HG03565 (cell line): ENCODE measurements around the gene ATR.
"Not testable (repeated sequence)": the region's sequence is repeated elsewhere in the genome, so short reads cannot be mapped to it uniquely, and the experiment has no call there.

Source experiments
- ATAC-seq: cut with Tn5 transposase; IDR thresholded peaks from one replicate; pipeline ENCODE4 v1.9.1; 2021; ENCODE audit warnings: mild to moderate bottlenecking, moderate library complexity; ENCODE audit not compliant: unreplicated experiment

Gene ATR

DNA sequence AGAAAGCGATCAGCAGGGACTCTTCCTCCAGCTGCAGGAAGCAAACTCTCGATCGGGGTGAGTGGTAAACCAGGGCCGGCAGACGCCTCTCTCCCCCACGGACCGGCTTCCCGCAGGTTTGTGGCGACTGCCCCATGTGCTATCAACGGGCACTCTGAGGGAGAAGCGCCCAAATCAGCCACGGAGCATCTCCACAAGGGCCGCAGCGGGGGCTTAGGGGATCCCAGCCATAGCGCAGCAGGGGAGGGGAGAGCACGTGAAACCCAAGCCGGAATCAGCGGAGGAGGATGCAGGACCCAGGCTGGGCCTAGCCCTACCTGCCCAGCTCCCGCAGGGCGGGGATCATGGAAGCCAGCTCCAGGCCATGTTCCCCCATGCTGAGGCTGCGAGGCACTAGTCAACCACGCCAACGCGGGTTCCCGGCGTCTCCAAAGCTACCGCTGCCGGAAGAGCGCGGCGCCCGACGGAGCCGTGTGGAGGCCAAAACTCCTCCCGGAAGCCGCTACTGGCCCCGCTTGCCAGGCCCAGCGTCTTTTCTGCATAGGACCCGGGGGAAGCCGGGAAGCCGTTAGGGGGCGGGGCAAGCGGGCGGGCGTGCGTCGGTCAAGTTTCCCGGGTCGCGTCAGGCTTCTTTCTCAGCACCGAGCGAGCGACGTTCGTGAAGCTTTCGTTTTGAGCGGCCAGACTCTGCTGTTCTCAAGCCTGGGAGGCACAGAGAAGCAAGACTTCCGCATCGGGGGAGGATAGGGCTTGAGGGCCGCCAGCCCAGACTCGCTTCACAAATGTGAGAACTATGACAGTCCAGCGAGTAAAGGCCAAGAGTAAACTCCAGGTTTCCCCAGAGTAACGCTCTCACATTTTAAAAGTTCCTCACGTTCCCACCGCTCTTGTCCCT is at the start of gene ATR:
Gene ATR (minus strand): TSS at position 405 of the 895 bp plus-strand sequence. CDS start 29 bp downstream, at position 376.
- peak; percentile 84 for ATAC-seq

DNA sequence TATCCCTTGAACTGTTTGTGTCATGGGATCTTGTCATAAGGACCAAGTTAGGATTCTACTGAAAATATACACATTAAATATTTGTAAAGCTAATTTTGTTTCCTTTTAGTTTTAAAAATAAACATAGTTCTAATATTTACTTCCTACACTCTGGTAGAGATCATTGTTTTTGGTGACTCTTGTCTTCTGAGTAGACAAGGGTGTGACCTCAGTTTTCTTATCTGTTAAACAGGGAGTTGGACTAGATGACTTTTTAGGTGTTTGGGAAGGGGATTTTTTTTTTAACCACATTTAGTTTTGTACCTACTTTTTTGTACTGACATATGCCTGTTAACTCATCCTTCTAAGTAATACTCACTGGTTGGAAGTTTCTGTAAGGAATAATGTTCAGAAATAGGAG is 48.4 kb upstream of the ATR start:
- no peak for ATAC-seq

GRCh38 chr3:142625153-142625440 is 46.6 kb upstream of the ATR start:
- no peak for ATAC-seq

DNA sequence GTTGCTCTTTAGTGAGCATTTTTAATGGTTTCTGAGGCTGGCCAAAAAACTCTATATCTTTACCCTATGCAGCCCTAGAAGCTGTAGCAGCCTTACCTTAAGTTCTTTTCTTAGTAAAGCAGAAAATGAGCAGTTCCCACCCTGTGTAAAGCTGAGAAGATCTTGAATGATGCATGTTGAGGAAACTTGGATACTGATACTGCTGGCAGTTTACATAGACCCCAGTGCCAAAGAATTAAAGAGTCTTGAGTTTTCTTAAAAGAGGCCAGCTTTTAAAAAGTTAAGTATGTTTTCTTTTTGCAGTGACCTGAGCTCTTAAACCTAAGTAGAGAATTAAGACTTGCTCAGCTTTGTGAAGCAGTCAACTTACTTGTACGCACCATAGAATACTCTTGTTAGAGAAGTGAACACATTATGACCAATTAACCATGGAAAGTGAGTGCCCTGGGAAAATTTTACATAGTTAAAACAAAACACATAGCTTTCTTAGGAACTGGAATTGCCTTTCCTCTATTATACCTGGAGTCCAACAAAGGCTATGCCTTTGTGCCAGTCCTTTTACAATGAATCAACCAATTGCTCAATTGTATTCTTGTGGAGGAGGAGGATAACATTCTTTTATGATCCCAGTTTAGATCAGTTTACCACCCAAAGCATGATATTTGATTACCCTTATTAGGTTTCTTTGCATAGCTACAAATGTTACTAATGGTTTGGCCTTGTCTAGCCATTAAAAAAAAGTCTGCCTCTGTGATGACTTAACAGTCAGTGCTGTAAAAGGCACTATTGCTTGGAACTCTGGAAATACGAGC is 46.0 kb upstream of the ATR start:
- no peak for ATAC-seq

GRCh38 chr3:142623194-142623593 is 44.7 kb upstream of the ATR start:
- no peak for ATAC-seq

GRCh38 chr3:142622405-142622804 is 43.9 kb upstream of the ATR start:
- ATAC-seq = no peak

GRCh38 chr3:142618917-142619461 is 40.5 kb upstream of the ATR start:
- no peak for ATAC-seq

DNA sequence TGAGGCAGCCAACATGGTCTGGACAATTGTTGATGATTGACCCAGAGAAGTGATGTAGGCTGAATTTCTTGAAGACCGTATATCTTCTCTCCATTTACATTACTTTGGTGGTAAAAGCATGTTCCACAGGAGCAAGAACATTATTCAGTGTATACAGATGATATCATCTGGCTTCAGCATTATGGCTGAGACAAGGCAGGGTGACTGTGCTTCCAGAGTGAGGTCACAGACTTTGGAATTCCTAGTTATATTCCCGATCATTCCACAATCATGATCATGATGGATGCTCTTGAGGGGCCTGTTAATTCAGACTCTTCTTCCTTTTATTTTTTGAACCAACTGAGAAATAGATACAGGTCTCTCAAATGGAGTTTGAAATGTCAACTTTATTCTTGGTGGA is 36.6 kb upstream of the ATR start:
- no peak for ATAC-seq

DNA sequence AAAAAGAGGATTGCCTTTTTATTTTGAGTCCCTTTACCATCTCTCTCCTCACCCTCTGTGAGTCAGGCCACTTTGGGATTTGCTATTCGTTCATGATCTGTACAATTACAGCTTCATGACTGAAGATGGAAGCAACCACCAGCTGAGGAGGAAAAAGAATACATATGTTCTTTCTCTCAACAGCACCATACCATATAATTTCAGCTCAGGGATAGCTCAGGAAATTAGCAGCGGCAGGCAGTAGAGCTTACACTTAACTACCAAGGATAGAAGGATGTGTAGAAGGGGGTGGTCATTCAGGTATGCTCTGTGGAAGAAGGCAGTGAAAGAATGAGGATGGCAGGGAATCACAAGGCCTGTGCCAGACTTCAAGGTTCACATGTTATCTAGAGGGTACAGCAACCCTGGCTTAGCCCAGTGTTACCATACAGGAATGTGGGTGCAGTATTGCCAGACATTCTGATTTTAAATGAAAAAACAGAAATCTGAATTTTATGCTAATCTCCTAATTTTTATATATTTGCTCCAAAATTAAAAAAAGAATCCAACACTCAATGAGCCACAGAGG is 35.6 kb upstream of the ATR start:
- no peak for ATAC-seq

- no peak for ATAC-seq
Measured at GRCh38 chr3:142613491-142613890, 35.0 kb upstream of the ATR start.

- ATAC-seq = no peak
Measured at GRCh38 chr3:142611206-142611605, 32.7 kb upstream of the ATR start.

DNA sequence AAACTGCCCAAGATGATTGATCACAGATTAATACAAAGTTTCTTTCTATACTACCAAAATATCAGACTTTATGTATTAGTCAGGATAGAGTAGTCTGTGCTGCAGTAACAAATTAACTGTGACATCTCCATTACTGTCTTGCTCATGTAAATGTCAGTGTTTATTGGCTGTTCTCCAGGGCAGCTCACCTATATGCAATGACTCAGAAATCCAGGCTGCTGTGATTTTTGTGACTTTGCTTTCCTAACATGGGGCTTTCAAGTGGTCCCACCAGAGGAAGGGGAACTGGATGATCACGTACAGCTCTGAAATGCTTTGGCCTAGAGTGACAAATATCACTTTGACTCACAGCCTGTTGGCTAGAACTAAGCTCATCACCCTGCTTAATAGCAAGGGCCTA is 30.6 kb upstream of the ATR start:
- ATAC-seq = no peak

GRCh38 chr3:142608631-142609030 is 30.1 kb upstream of the ATR start:
- ATAC-seq = no peak

GRCh38 chr3:142604940-142605339 is 26.4 kb upstream of the ATR start:
- no peak for ATAC-seq

GRCh38 chr3:142603386-142603705 is 24.8 kb upstream of the ATR start:
- not testable (repeated sequence) for ATAC-seq

DNA sequence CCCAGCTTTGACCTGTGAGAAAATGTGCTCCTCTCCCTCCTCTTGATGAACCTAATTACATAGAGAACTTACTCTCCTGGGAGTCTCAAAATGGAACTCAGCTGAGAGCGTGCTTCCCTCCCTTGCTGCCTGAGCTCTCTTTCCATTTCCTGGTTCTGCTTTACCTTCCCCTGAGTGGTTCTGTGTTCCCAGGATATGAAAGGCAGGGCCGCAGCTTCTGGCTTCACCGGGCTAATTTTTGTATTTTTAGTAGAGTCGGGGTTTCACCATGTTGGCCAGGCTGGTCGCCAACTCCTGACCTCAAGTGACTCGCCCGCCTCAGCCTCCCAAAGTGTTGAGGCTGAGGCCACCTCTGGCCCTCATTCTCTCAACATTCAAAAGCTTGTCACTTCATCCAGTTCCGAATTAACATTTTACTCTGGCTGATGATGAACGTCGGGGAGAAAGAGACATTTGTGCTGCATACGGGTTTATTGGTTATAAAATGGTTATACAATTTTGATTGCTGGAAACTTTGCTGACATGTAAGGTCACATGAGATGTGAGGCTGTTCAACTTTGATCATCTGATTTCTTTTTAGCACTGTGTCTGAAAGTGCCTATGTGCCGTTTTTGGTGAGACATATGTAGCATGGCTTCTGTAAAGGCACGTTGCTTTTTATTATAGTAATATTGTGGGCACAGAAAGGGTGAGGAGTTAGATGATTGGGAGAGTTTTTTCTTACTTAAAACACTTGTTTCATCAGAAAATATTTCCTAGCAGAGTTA is 24.3 kb upstream of the ATR start:
- no peak for ATAC-seq

GRCh38 chr3:142601713-142602112 is 23.2 kb upstream of the ATR start:
- ATAC-seq = no peak

GRCh38 chr3:142597906-142598305 is 19.4 kb upstream of the ATR start:
- ATAC-seq = no peak

GRCh38 chr3:142596726-142597088 is 18.2 kb upstream of the ATR start:
- ATAC-seq = no peak

DNA sequence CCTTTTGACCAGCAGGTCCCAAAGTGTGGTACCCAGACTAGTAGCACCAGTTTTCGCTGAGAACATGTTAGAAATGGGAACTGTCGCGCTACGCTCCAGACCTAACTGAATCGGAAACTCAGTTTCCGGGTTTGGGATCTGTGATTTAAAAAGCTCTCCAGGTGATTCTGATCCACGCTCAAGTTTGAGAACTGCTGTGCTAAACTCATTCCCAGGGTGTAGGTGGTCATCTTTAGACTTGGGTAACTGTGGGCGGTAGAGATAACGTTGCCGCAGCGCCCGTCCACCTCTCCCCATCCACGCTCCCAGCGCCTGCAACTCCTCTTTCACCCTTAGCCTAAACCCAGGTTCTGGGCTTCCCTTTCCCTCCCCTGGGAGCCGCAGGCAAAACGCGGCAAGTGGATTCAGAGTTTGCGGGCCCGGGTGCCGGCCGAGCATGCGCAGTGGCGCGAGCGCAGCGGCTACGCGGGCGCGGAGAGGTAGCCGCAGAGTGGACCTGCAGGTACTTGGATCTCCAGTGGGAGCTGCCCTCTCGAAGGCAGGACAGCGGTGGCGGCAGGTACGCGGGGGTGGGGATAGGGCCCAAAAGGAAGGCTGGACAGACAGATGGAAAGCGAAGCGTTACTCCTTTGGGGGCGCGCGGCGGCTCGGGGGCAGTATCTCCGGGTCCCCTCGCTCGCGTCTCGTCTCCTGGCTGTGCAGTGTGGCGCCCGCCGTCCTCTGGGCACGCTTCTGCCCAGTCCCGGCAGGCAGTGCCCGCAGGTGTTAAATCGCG is 17.6 kb upstream of the ATR start, which contains the start of gene PLS1:
Gene PLS1 (plus strand): TSS at position 443 of the 775 bp plus-strand sequence. CDS start 67,845 bp downstream, outside the sequence.
- ATAC-seq = peak; percentile 87
